ENCODE measurements around the gene ST3GAL4.

DNA sequence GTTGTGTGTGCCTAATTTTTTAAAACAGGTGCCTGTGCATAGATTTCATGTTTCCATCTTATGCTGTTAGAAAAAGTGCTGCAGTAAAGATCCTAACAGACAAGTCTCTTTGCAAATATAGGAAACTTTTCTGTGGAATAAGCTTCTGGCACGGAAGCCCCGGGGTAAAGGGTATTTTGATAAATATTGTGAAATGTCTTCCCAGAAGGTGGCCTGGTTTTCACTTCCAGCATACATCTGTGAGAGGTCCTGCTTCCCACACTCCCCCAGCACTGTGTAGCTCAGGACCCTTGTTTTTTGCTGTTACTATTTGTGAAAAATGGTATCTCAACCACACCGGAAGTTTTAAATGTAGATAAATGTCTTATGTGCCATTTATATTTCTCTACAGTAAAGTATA is 14.5 kb downstream of the ST3GAL4 start:
- TF ChIP-seq, protein P1, sequence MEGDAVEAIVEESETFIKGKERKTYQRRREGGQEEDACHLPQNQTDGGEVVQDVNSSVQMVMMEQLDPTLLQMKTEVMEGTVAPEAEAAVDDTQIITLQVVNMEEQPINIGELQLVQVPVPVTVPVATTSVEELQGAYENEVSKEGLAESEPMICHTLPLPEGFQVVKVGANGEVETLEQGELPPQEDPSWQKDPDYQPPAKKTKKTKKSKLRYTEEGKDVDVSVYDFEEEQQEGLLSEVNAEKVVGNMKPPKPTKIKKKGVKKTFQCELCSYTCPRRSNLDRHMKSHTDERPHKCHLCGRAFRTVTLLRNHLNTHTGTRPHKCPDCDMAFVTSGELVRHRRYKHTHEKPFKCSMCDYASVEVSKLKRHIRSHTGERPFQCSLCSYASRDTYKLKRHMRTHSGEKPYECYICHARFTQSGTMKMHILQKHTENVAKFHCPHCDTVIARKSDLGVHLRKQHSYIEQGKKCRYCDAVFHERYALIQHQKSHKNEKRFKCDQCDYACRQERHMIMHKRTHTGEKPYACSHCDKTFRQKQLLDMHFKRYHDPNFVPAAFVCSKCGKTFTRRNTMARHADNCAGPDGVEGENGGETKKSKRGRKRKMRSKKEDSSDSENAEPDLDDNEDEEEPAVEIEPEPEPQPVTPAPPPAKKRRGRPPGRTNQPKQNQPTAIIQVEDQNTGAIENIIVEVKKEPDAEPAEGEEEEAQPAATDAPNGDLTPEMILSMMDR (conservative IDR thresholded peaks at IDR 0.05; ENCODE audit: low read length): no peak
- no peak for TF ChIP-seq EZH2phosphoT487 (IDR thresholded peaks at IDR 0.05; ENCODE audit: borderline replicate concordance, low read depth, low read length)

Data from OCI-LY7 (cell line).